NCI-H1930 (cell line): ENCODE data around the gene CEP41.
"Not testable (repeated sequence)": the region's sequence is repeated elsewhere in the genome, so short reads cannot be mapped to it uniquely, and the experiment has no call there.

Experiments
- DNase-seq, 2 experiments: peaks; one replicate each; lab custom pipeline; 2025; lab: John Stamatoyannopoulos, UW

Gene CEP41

DNA sequence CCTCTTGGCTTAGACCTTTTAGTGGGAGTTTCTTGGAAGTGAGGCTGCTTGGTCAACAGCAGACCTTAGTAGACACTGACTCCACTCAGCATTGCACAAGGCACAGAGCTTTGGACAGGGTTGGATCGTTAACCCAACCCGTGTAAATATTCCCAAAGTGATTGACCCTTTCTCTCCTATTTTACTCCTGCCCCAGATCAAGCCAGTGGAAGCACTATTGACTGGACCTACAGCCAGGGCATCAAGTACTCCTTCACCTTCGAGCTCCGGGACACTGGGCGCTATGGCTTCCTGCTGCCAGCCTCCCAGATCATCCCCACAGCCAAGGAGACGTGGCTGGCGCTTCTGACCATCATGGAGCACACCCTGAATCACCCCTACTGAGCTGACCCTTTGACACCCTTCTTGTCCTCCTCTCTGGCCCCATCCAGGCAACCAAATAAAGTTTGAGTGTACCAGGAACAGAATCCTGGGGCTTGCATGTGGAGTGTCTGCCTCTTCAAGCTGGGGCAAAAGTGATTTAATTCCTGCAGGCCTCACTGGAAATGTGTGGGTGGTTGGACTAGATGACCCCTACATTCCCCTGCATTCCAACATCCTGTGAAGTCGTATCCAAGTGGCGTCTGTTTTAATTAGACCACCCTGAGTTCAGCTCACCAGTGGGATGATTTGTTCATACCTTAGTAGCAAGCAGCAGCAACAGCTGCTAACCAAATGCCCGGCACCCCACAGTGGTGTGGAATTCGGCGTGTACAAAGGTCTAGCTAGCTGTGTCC lies 53.0 kb downstream of the CEP41 start:
- no peak for DNase-seq

DNA sequence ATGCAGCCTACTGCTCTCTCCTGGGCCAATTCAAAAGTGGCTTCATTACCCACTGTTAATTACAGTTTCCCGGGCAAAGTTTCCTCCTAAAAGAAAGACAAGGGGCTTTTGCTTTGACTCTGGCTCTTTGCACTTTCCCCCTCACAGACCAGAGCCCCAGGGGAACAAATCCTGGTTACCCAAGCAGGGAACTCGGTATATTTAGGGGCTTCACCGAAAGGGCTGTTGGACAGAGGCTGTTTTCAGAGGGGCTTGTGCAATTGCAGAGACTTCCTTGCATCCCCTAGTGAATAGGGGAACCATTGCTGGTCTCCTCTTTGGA lies 53.5 kb downstream of the CEP41 start:
- DNase-seq: no peak

DNA sequence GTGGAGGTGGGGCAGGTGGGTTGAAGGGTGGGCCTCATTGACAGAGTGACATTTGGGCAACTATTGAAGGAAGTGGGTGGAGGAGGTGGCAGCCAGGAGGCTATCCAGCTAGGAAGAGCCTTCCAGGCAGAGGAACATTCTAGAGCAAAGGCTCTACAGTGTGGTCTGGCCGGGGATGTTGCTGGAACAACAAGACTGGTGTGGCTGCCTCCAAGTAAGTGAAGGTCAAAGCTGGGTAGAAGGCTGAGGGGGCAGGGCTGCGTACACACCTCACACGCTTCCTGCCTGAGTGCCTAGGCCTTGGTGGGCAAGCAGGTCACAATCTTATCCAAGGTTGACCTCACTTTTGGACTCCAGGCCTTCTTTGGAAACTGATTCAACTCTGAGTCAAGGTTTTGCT lies 53.9 kb downstream of the CEP41 start:
- DNase-seq: no peak

DNA sequence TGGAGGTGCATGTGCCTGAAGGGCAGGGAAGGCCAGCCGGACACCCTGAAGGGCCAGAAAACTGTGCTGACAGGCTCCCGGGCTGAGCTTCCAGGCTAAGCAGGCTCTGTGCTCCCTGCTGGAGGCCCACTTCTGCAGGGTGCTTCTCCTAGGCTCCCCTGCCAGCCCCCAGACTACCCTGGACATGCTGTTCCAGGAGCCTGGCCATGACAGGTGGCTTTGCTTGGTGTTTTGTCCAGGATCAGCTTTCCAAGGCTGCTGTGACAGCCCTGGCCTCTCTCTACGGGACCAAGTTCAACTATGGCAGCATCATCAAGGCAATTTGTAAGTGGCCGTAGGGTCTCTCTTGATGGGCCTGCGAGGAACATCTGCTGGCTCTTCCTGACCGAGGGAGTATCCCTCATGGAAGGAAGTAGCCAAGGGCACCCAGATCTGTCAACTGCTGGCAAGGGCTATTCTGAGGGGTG lies 55.2 kb downstream of the CEP41 start:
- DNase-seq: no peak

DNA sequence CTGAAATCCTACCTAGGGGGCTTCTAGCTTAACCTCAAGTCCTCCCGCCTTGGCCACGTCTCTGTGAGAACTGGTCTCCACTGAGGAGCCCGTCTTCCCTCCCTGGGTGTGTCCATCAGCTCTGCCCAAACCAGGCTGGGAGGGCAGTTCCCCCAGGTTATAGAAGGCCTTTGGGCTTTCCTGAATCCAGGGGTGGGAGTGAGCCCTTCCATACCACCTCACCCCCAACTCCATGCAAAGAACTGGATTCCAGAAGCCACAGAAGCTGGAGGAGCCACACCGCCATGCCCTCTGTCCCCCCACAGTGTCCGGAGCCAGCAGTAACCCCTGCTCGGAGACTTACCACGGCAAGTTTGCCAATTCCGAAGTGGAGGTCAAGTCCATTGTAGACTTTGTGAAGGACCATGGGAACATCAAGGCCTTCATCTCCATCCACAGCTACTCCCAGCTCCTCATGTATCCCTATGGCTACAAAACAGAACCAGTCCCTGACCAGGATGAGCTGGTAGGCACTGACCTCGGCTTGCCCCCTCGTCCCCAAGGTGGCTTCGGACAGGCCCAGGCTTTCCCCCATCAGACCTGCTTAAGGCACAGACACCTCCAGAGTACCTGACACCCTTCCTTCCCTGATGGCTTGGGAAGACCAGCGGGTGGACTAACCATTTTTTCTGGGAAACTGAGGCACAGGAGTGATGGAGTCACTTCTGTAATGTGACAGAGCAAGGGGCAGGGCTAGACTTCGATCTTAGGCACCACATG lies 55.8 kb downstream of the CEP41 start:
- DNase-seq: no peak

DNA sequence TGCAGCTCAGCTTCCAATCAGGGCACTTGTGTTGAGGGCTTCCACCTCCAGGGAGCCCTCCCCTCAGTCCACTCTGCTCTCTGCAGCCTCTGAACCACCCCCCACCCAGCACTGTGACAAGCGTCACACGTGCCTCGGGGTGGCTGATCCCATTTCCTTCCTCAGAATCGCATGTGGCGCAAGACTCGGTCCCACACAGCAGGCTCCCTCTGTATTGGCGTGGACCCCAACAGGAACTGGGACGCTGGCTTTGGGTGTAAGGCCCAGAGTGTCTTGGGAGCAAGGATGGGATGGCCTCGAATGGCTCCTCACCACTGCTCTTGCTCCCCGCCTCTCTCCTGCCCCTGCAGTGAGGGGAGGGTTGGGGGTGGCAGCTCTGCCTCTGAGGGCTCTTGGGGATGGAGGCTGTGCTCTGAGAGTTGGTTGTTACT lies 56.4 kb downstream of the CEP41 start:
- DNase-seq: no peak

DNA sequence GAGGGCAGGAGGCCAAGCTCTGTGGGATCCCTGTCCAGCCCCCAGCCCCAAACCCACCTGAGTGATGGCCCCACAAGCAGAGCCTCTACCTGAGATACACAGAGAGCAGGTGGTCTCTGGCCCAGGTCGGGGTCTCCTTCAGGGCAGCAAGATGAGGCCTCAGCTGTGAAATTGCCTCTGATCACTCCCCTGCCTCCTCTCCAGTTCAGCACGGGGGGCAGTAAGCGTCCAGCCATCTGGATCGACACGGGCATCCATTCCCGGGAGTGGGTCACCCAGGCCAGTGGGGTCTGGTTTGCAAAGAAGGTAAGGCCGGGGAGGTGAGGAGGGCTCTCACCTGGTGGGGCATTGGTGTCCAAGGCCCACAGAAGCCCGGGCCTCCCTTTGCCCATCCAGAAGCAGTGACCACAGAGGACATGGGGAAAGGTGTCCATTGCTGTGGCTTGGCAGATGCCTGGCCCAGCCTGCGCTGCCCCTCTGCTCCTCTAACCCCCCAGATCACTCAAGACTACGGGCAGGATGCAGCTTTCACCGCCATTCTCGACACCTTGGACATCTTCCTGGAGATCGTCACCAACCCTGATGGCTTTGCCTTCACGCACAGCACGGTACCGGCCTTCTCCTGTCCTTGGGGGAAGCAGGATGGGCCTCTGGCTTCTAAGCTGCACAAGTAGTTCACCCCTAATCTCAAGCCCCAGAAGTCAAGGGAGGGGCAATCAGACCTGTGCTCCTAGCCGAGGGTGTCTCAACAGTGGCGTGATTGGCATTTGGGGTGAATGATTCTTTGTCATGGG lies 57.4 kb downstream of the CEP41 start:
- no peak for DNase-seq

DNA sequence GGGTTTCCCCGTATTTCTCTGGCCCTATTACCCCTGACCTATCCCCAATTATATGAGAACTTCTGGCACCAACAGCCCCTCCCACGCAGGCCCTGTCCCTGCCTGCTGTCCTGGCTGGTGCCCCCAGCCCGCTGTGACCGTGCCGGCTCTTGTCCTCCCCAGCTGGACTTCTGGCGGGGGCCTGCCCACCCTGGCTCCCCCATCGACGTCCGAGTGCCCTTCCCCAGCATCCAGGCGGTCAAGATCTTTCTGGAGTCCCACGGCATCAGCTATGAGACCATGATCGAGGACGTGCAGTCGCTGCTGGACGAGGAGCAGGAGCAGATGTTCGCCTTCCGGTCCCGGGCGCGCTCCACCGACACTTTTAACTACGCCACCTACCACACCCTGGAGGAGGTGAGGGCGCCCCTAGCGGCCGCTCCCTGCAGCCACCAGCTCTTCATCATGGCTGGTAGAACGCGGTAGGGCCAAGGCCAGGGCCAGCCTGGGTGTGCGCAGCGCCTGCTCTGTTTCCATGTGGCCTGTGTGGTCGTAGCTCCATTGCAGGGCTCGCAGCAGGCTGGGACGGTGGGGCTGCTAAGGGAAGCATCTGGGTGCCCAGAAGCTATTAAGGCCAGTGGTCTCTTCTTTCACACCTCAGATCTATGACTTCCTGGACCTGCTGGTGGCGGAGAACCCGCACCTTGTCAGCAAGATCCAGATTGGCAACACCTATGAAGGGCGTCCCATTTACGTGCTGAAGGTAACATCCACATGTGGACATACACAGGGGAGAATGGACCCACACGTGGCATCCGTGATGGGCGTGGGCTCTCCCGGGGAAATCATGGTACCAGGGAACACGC lies 59.1 kb downstream of the CEP41 start:
- DNase-seq: no peak

DNA sequence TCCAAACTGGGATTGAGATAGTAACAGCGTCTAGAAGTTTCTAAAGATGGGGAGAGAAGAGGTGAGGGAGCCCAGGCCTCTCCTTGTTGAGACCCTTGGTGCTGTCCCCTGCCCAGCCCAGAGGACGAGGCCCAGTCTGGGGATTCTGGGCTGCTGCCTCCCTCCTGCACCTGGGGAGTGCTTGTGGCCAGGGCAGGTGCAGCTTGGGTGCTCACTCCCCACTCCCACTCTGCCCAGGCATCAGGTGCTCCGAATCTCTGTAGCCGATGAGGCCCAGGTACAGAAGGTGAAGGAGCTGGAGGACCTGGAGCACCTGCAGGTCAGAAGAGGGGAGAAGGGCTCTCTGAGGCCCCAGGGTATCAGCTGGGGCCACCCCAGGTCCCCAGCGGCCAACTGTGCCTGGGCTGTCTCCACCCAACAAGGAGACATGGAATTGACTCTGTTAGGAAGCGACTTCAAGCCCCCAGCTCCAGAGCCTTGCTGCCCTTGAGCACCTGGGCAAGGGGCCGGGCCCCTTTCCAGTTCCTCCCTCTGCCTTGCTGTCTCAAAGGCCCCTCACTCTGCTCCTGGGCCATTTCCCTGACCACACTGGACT lies 59.9 kb downstream of the CEP41 start:
- no peak for DNase-seq

DNA sequence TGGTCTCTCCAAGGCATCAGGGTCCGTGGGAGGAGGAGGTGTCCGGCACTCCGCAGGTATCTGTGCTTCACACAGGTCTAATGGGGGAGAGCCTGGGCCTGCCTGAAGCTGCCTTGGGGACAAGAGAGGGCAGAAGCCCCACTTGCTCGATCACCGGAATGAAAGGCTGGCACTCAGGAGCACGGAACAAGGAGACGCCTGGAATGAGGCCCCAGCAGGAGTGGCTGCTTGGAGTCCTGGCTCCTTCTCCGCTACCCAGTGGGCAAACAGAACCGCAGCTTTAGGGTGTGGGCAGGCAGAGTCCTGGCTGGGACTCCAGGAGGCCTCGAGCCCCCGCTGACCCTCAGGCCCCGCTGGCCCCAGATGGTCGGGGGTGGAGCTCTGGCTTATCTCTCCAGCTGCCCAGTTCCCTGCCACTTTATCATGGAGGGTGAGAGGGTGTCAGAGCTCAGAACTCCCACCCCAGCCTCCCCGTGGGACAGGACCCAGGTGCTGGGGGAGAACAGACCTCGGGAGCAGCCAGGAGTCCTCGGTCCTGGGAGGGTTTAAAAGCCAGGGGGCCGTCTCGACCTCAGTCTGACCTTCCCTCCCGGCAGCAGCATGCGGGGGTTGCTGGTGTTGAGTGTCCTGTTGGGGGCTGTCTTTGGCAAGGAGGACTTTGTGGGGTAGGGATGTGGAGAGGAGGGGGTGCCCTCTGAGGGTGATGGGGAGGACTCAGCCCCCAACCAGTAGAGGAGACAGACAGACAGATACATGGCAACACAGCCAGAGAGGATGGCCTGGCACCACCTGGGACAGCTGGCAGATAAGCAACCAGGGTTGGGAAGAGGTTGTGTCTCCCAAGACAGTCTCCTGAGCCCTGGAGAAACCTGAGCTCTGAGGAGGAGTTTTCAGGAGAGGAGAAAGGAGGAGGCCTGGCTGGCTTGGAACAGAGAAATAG lies 60.6 kb downstream of the CEP41 start, which contains the start of gene CPA1:
Gene CPA1, plus strand, starts transcription at position 574 of the 940 bp plus-strand sequence. Its CDS starts 27 bp downstream, at position 601.
- DNase-seq: no peak

DNA sequence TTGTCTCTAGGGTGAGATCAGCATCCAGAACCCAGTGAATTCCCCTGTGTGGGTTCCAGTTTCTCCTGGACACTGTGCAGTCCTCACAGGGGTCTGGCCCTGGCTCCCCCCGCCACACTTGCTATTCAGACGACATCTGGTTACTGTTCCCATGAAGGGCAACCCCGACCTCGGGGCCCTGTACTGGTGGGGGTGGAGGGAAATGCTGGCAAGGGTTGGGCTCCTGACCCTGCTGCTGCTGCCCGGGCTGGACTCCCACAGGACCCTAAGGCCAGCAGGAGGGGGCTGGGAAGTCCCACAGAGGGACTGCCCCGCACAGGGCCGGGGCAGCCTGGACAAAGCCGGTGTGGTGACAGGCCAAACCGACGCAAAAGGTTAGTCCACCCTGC lies 61.3 kb downstream of the CEP41 start:
- DNase-seq: no peak

DNA sequence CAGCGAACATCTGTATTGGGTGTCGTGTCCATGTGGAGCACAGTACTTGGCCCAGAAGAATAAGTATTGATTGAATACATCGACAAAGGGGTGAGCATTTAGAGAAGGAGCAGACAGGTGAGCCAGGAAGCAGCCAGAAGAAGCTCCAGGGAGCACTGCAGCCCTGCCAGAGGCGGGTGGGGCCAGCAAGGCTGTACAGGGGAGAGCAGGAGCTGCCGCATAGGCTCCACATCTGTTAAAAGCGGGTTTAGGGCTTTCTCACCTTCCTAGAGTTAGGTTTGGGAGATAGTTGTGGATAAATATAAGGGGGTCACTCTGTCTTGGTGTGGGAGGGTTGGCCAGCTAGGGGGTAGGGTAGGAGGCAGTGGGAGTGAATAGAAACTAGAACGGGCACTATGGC lies 61.8 kb downstream of the CEP41 start:
- no peak for DNase-seq

DNA sequence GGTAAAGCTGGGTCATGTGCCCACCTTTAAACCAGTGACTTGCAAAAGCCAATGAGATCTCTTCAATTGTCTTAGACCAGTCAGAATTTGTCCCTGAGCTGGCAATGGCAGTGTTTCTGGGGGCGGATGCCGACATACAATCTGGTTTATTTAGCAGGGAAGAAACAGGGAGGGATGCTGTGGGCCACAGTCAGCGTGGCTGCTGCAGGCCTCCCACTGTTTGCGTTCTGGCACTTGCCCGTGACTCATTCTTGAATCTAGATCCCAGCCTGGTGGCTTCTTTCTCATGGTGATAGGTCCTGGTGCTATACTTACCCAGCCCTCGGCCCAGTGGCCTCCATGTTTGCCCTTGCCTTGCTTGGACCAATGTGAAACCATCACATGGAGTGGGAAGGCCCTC lies 63.6 kb downstream of the CEP41 start:
- no peak for DNase-seq

DNA sequence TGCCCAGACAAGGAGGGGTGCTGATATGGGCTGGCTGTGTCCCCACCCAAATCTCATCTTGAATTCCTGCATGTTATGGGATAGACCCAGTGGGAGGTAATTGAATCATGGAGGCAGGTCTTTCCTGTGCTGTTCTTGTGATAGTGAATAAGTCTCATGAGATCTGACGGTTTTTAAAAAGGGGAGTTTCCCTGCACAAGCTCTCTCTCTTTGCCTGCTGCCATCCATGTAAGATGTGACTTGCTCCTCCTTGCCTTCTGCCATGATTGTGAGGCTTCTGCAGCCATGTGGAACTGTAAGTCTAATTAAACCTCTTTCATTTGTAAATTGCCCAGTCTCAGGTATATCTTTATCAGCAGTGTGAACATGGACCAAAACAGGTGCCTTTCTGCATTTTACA lies 64.4 kb downstream of the CEP41 start:
- DNase-seq: not testable (repeated sequence)

DNA sequence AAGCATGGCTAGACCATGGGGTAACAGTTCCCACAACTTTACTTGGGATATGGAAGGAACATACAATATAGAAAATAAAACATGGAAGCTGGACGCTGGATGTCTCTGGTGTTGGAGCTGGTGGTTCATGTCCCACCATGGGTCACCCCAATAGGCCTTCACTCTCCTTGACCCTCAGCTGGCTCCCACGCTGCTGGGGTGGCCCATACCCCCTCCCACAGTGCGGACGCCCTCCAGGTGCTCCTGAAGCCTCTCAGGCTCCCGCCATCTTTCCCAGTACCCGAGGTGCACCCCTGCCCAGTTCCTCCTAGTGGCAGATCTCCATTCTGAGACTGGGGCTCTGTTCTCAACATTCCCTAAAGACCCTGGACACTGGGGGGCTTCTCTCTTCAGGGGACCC lies 66.3 kb downstream of the CEP41 start:
- no peak for DNase-seq

DNA sequence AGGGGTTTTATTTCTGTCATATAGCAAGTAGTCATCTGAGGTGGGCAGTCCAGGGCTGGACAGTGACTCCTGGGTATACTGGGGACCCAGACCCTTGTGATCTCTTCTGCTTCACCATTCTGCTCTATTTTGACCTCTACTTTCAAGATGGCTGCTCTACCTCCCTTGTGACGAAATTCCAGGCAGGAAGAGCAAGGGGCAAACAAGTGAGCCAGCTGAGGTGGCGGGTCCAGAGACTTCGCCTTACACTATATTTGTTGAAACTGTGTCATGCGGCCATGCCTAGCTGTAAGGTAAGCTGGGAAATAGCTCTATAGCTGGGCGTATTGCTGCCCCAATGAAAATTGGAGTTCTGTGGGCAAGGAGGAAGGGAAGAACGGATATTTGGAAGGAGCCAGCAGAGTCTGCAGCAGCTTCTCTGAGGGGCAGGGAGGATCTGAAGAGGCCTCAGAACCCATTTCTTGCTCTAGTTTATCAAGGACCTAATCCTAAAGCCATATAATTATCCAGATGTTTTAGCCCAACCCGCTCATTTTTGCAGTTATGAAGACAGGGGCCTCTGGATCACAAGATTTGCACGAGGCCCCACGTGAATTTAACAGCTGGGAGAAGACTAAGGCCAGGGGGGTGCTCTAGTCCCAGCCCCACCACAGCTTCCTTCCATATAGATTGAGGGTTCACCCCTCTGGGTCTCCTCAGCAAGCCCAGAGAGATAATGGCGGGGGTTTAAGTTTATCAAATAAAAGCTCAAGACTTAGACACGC lies 68.2 kb downstream of the CEP41 start:
- DNase-seq: no peak

DNA sequence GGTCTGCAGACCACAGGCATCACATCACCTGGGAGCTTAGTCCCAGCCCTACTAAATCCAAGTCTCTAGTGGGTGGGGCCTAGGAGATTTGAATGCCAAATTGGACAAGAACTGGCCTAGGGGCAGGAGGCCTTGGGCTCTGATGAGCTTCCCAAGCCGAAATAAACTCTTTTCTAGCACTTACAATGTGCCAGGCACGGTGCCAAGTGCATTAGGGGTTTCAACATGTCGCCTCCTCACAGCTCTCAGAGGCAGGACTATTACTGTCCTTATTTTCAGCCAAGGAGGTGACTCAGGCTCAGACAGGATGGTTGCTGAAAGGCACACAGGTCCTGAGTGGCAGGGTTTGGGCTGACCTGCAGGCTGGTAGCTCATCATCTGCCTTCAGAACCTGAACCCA lies 69.8 kb downstream of the CEP41 start:
- DNase-seq: no peak

DNA sequence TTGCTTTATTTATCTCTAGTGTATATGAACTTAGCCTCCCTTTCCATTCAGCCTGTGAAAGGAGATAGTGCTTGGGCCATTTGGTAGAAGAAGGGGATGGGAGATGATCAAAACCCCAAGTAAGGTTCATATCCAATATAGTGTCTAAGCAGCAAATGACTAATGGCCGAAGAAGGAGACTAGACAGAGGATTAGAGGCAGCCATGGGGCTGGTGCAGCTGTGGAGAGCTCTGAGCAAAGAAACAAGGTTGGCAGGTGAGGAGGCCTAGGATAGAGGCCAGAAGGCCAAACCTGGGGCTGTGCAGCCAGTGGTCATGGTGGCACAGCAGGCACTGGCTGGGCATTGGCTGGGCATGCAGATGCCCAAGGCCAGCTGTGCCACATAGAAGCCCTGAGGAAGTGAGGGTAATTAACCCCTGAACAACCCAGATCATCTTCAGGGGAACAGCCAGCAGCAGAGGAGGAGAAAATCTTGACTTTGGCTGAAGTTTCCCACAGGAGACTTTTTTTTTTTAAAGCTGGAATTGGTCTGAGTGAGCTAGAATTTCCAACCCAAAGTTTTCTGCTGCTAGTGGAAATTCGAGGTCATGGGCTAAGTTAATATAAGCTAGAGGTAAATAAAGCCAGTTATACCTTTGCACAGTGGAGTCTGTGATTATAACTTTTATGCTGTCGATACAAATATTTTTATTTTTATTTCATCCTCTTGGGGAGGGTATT lies 70.8 kb downstream of the CEP41 start:
- DNase-seq: no peak
